Right lobe of liver (tissue), 6 donors: Measurements from ENCODE around the gene RPS6KC1. TPM values are rescaled to one million over a fixed set of nuclear protein-coding genes. Genes with fewer than 3 reads are reported as not detected.

ENCODE experiments used
- ATAC-seq, 4 donors: fragments of 200-7000 bp; cut with Tn5 transposase; one replicate each; pipeline ENCODE4 v1.9.1; 2020; ENCODE audit warnings: mild to moderate bottlenecking in 4 of 4, moderate library complexity in 4 of 4
- DNase-seq, 3 donors: peaks; one replicate each; pipeline ENCODE4 v3.0.0-alpha.2; 2020
- H3K27ac ChIP-seq, 3 donors: fragments of 200-600 bp; one replicate each; pipeline ENCODE4 v1.8.0; 2022
- H3K27me3 ChIP-seq, 2 donors: fragments of 200-600 bp; one replicate each; pipeline ENCODE4 v1.8.0; 2022
- H3K36me3 ChIP-seq, 4 donors: fragments of 200-600 bp; sonication (generic) in 1 of 4; one replicate each; pipeline versions ENCODE4 v1.5.1 to v1.8.0; 2017 to 2022; ENCODE audit warnings: control low read depth in 1 of 4
- H3K4me1 ChIP-seq, 4 donors: fragments of 200-600 bp; sonication (generic) in 1 of 4; one replicate each; pipeline versions ENCODE4 v1.5.1 to v1.8.0; 2017 to 2022; ENCODE audit warnings: control low read depth in 1 of 4
- H3K4me3 ChIP-seq, 3 donors: fragments of 200-600 bp; one replicate each; pipeline ENCODE4 v1.8.0; 2022
- H3K9me3 ChIP-seq, 4 donors: fragments of 200-600 bp; sonication (generic) in 1 of 4; one replicate each; pipeline versions ENCODE4 v1.5.1 to v1.8.0; 2017 to 2022; ENCODE audit warnings: control low read depth in 1 of 4
- POLR2A ChIP-seq: fragments of 450-650 bp; IDR thresholded peaks from one replicate; pipeline ENCODE4 v1.6.1; 2017; ENCODE audit warnings: antibody characterized with exemption, mild to moderate bottlenecking
- WGBS: methylation state at CpG from one replicate; pipeline ENCODE4 v1.1.6; 2018; ENCODE audit warnings: low coverage, low lambda C conversion rate; ENCODE audit not compliant: insufficient coverage; ENCODE audit errors: missing lambda C conversion rate; 5-methylcytosine and 5-hydroxymethylcytosine counted together
- intact Hi-C, 2 donors: fragments of 100-400 bp; cut with DNase I; formaldehyde crosslinking; loops; one replicate each; pipeline versions ENCODE4 v1.11.2 to v1.14.1; 2022
- total RNA-seq, 6 experiments: library from RNA; depleted of rRNA in 2 of 6; stranded (reverse); fragments of >200 nt in 2 of 6; fragmentation: NEBNext Ultra II Directional in 3 of 6; extraction: Animal tissue kit (Norgen Biotek cat#: 25700) in 3 of 6; gene quantifications; one replicate each; pipeline versions ENCODE4 v1.1.0 to v1.2.4, GENCODE V29; 2016 to 2023
- TF ChIP-seq, protein P1 (sequence below), 4 donors: fragments of 200-600 bp in 3 of 4; fragments of 450-650 bp in 1 of 4; IDR thresholded peaks; one replicate each; pipeline versions ENCODE4 v1.5.1 to v1.8.0; 2016 to 2022; ENCODE audit warnings: antibody characterized with exemption in 4 of 4, mild to moderate bottlenecking in 2 of 4
- donor health status: DM: no; HTN: yes; CAD: no.
- donor health status: DM: no; HTN: no; CAD: no.
- donor health status: DM: no; HTN: no; CAD: no.
- donor health status: DM: no; HTN: yes; CAD: no.
- donor health status: DM: no; HTN: yes; CAD: no.

The RPS6KC1 gene
- total RNA-seq, 6 experiments from 2014 or later, result 7.7 to 9.1 (median 8.4) TPM

DNA sequence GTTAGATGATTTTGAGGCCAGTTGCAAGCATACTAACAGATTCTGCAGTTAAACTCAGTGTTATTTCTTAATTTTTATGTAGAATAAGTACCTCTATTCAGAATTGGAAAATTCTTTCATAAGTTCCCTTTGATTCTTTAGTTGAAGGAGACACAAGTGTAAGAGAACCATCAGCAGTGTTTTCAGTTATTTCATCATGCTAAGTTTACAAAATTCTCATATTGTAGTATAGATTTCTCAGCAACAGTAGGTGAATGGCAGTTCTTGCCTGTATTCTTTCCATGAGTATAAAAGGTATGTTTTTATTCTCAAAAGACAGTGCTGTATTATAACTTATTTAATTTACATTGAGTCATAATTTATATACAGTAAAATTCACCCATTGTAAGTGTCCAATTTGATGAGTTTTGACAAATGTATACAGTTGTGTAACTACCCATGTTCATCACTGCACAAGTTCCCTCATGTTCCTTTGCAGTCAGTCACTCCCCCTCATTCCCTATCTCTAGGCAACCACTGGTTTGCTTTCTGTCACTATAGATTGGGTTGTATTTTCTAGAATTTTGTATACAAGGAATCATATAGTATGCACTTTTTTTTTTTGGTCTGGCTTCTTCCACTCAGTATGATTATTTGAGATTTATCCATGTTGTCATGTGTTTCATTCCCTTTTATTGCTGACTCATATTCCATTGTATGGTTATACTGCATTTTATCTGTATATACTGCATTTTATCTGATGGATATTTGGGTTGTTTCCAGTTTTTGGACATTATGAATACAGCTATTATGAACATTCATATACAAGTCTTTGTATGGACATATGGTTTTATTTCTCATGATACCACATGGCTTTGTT, 3.9 kb downstream of the RPS6KC1 start:
- Histone ChIP-seq H3K4me1 (peaks cover 0 to 22% (median 6%) of the 10 kb centered on the region in 4 donors), H3K27me3 (peaks cover 0 to 4% of the 10 kb centered on the region in 2 donors), H3K9me3 (no peaks in the 10 kb centered on the region), H3K36me3 (no peaks in the 10 kb centered on the region), H3K4me3 (no peak overlapping the region), H3K27ac (no peak overlapping the region)
- TF ChIP-seq, protein P1, sequence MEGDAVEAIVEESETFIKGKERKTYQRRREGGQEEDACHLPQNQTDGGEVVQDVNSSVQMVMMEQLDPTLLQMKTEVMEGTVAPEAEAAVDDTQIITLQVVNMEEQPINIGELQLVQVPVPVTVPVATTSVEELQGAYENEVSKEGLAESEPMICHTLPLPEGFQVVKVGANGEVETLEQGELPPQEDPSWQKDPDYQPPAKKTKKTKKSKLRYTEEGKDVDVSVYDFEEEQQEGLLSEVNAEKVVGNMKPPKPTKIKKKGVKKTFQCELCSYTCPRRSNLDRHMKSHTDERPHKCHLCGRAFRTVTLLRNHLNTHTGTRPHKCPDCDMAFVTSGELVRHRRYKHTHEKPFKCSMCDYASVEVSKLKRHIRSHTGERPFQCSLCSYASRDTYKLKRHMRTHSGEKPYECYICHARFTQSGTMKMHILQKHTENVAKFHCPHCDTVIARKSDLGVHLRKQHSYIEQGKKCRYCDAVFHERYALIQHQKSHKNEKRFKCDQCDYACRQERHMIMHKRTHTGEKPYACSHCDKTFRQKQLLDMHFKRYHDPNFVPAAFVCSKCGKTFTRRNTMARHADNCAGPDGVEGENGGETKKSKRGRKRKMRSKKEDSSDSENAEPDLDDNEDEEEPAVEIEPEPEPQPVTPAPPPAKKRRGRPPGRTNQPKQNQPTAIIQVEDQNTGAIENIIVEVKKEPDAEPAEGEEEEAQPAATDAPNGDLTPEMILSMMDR (IDR thresholded peaks at IDR 0.05), result no peak
- no peak for TF ChIP-seq POLR2A
- ATAC-seq (no peak), DNase-seq (no peak)
- intact Hi-C loops, result no loop called here

DNA sequence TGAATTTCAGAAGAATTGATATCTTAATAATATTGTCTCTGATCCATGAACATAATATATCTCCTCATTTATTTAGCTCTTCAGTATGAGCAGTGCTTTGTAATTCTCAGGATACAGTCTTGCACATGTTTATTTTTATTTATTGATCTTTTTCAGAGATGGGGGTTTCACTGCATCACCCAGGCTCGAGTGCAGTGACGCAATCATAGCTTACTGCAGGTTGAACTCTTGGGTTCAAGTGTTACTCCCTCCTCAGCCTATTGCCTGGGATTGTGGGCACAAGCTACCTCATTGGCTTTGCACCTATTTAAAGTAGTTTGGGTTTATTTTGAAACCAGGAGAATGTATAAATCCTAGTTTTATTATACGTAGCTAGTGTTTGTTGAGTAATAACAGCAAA, 4.7 kb downstream of the RPS6KC1 start:
- ATAC-seq (no peak), DNase-seq (no peak)
- WGBS, result 31% methylated on average over 3 of the region's 3 CpGs
- TF ChIP-seq POLR2A, result no peak
- TF ChIP-seq, protein P1 (IDR thresholded peaks at IDR 0.05), result no peak
- Histone ChIP-seq H3K36me3 (no peaks in the 10 kb centered on the region), H3K27me3 (no peaks in the 10 kb centered on the region), H3K27ac (no peak overlapping the region), H3K9me3 (no peaks in the 10 kb centered on the region), H3K4me1 (peaks cover 0 to 22% (median 6%) of the 10 kb centered on the region in 4 donors), H3K4me3 (no peak overlapping the region)
- intact Hi-C loops, result no loop called here

GRCh38 chr1:213057264-213058059, 6.4 kb downstream of the RPS6KC1 start:
- DNase-seq (no peak), ATAC-seq (no peak)
- Histone ChIP-seq H3K27ac (no peak overlapping the region), H3K4me3 (no peak overlapping the region), H3K27me3 (no peaks in the 10 kb centered on the region), H3K4me1 (peaks cover 0 to 15% (median 2%) of the 10 kb centered on the region in 4 donors), H3K9me3 (no peaks in the 10 kb centered on the region), H3K36me3 (no peaks in the 10 kb centered on the region)
- WGBS, result 81% methylated on average over 5 of the region's 5 CpGs
- intact Hi-C loops, result no loop called here
- no peak for TF ChIP-seq POLR2A
- TF ChIP-seq, protein P1 (IDR thresholded peaks at IDR 0.05), result no peak

DNA sequence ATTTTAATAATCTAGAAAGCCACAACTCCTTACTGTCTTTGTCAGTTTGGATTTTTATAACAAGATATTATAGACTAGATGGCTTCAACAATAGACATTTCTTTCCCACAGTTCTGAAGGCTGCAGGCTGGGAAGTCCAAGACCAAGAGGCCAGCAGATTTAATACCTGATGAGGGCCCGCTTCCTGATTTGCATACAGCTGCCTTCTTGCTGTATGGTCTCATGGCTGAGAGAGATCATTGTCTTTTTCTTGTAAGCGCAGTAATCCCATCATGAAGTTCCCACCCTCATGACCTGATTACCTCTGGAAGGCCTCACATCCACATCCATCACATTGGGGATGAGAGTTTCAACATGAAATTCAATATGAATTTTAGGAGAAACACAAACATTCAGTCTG, 9.8 kb downstream of the RPS6KC1 start:
- WGBS, result 95% methylated on average over 2 of the region's 2 CpGs
- ATAC-seq, result no peak

More for the DNA sequence above, 9.8 kb downstream of the RPS6KC1 start:
- Histone ChIP-seq H3K36me3 (no peaks in the 10 kb centered on the region), H3K4me3 (no peak overlapping the region), H3K4me1 (peaks cover 0 to 3% (median 0%) of the 10 kb centered on the region in 4 donors), H3K27me3 (no peaks in the 10 kb centered on the region), H3K9me3 (no peaks in the 10 kb centered on the region), H3K27ac (no peak overlapping the region)
- intact Hi-C loops, result no loop called here
- DNase-seq, result no peak
- TF ChIP-seq POLR2A, result no peak
- TF ChIP-seq, protein P1 (IDR thresholded peaks at IDR 0.05), result no peak
